ENCODE measurements around the gene NFE2. TPM values are rescaled to one million over a fixed set of nuclear protein-coding genes. Genes with fewer than 3 reads are reported as not detected.

NFE2 gene
- total RNA-seq, 3 donors from 2014 or later, result 0.15 to 0.48 (median 0.33) TPM

- TF ChIP-seq POLR2AphosphoS5 (IDR thresholded peaks at IDR 0.05), result no peak
- peak; percentile 47 for TF ChIP-seq POLR2A (IDR thresholded peaks at IDR 0.05)
- H3K9me3 ChIP-seq, result no peaks in the 10 kb centered on the region
- peak overlapping the region; percentile 93 to 96 for H3K27ac ChIP-seq
- peaks cover 3 to 34% of the 10 kb centered on the region in 2 donors for H3K4me1 ChIP-seq
- no peaks in the 10 kb centered on the region for H3K36me3 ChIP-seq
- H3K4me3 ChIP-seq, result peak overlapping the region; percentile 76 to 79 (median 76)
- intact Hi-C loops (cut with DNase I; ENCODE audit: low total_unique reads), result no loop called here
- no peak for DNase-seq (ENCODE audit: low spot score in 2 of 2)
- H3K27me3 ChIP-seq, result no peaks in the 10 kb centered on the region
These were observed 21.6 kb downstream of the NFE2 start for GRCh38 chr12:54279227-54279631.

GRCh38 chr12:54277823-54278276, 23.0 kb downstream of the NFE2 start:
- Histone ChIP-seq H3K4me3 (peak overlapping the region in 1 of 3 donors; percentile 39), H3K36me3 (no peaks in the 10 kb centered on the region), H3K27me3 (no peaks in the 10 kb centered on the region), H3K9me3 (no peaks in the 10 kb centered on the region), H3K27ac (peak overlapping the region; percentile 93 to 96), H3K4me1 (peaks cover 0 to 22% of the 10 kb centered on the region in 2 donors)
- no peak for DNase-seq (ENCODE audit: low spot score in 2 of 2)
- intact Hi-C loops (cut with DNase I; ENCODE audit: low total_unique reads), result no loop called here
- no peak for TF ChIP-seq CTCF (IDR thresholded peaks at IDR 0.05)
- TF ChIP-seq POLR2AphosphoS5 (IDR thresholded peaks at IDR 0.05), result no peak
- TF ChIP-seq POLR2A (IDR thresholded peaks at IDR 0.05), result no peak

DNA sequence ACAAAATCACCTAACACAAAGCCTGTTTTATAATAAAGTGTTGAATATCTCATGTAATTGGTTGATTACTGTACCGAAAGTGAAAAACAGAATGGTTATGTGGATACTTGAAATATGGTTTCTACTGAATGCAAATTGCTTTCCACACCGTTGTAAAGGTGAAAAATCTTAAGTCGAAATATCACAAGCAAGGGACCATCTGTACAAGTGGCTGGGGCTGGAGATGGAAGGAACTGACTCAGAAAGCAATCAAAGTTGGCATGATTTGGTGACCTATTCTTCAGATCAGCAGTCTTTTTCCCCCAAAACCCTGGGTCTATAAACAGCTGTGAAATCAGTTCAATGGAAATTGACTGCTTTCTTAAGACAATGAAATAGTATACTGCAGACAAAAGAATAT, 24.4 kb downstream of the NFE2 start:
- Histone ChIP-seq H3K27ac (no peak overlapping the region), H3K4me1 (peaks cover 0 to 14% of the 10 kb centered on the region in 2 donors), H3K4me3 (no peak overlapping the region), H3K36me3 (no peaks in the 10 kb centered on the region), H3K9me3 (no peaks in the 10 kb centered on the region), H3K27me3 (no peaks in the 10 kb centered on the region)
- DNase-seq (ENCODE audit: low spot score in 2 of 2), result no peak
- TF ChIP-seq POLR2A (IDR thresholded peaks at IDR 0.05), result no peak
- no peak for TF ChIP-seq POLR2AphosphoS5 (IDR thresholded peaks at IDR 0.05)
- no peak for TF ChIP-seq CTCF (IDR thresholded peaks at IDR 0.05)
- intact Hi-C loops (cut with DNase I; ENCODE audit: low total_unique reads), result no loop called here

DNA sequence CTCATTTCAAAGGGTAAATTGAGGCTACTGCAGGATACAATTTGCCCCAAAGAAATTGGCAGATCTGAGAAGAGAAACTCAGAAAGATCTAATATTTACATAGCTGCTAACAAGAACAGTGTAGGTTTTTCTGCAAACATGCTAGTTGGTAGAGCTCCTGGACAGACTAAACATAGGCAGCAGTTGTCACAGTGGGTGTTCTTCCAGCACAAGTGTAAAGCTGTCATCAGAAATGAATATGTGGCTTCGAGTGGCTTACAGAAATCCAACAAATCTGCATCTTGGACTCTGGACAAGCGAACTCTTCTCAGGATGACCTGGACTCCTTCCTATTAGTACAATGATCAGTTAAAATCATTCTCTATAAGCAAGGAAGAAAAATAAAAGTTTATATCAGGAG, 26.8 kb downstream of the NFE2 start:
- intact Hi-C loops (cut with DNase I; ENCODE audit: low total_unique reads), result no loop called here
- no peak for DNase-seq (ENCODE audit: low spot score in 2 of 2)
- TF ChIP-seq POLR2AphosphoS5 (IDR thresholded peaks at IDR 0.05), result no peak
- TF ChIP-seq CTCF (IDR thresholded peaks at IDR 0.05), result no peak
- TF ChIP-seq POLR2A (IDR thresholded peaks at IDR 0.05), result no peak
- peaks cover 0 to 14% of the 10 kb centered on the region in 2 donors for H3K4me1 ChIP-seq
- no peaks in the 10 kb centered on the region for H3K9me3 ChIP-seq
- no peaks in the 10 kb centered on the region for H3K27me3 ChIP-seq
- peak overlapping the region in 1 of 2 donors; percentile 23 for H3K27ac ChIP-seq
- H3K36me3 ChIP-seq, result no peaks in the 10 kb centered on the region
- H3K4me3 ChIP-seq, result no peak overlapping the region

DNA sequence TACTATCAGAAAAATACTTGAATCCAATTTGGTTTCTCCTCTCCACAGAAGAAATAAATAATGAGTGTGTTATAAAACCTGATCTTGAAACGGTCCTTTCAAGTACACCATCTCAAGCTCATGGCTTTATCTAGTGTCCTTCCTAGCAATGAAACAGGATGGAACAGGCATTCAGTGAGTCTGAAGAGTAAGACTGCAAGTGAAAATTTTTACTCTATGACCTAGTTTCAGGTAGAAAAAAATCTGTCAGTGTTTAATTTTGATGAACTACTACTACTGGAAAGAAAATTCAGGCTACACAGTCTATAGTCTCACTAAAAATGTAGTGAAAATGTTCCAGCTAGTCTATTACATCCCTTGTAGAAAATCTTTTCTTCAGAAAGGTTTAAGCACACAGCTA, 28.6 kb downstream of the NFE2 start:
- H3K36me3 ChIP-seq, result no peaks in the 10 kb centered on the region
- DNase-seq (ENCODE audit: low spot score in 2 of 2), result no peak
- no peaks in the 10 kb centered on the region for H3K9me3 ChIP-seq
- intact Hi-C loops (cut with DNase I; ENCODE audit: low total_unique reads), result no loop called here
- H3K4me3 ChIP-seq, result no peak overlapping the region
- H3K27ac ChIP-seq, result no peak overlapping the region
- H3K27me3 ChIP-seq, result no peaks in the 10 kb centered on the region
- TF ChIP-seq POLR2A (IDR thresholded peaks at IDR 0.05), result no peak
- no peak for TF ChIP-seq CTCF (IDR thresholded peaks at IDR 0.05)
- no peak for TF ChIP-seq POLR2AphosphoS5 (IDR thresholded peaks at IDR 0.05)
- H3K4me1 ChIP-seq, result no peaks in the 10 kb centered on the region

- Histone ChIP-seq H3K4me1 (no peaks in the 10 kb centered on the region), H3K27me3 (no peaks in the 10 kb centered on the region), H3K36me3 (no peaks in the 10 kb centered on the region), H3K9me3 (no peaks in the 10 kb centered on the region), H3K4me3 (no peak overlapping the region), H3K27ac (no peak overlapping the region)
- no peak for DNase-seq (ENCODE audit: low spot score in 2 of 2)
- intact Hi-C loops (cut with DNase I; ENCODE audit: low total_unique reads), result no loop called here
- no peak for TF ChIP-seq CTCF (IDR thresholded peaks at IDR 0.05)
- no peak for TF ChIP-seq POLR2AphosphoS5 (IDR thresholded peaks at IDR 0.05)
- no peak for TF ChIP-seq POLR2A (IDR thresholded peaks at IDR 0.05)
These were observed 30.5 kb downstream of the NFE2 start for GRCh38 chr12:54270345-54270744.
